GM19025 (cell line): ENCODE results near the gene FAT2.
"Not testable (repeated sequence)": the region's sequence is repeated elsewhere in the genome, so short reads cannot be mapped to it uniquely, and the experiment has no call there.

Experiments used
- ATAC-seq: cut with Tn5 transposase; IDR thresholded peaks from one replicate; pipeline ENCODE4 v1.9.1; 2021; ENCODE audit warnings: mild to moderate bottlenecking, low read depth, moderate library complexity; ENCODE audit not compliant: unreplicated experiment

Gene FAT2

GRCh38 chr5:151581812-151582583 is 9.1 kb downstream of the FAT2 start:
- no peak for ATAC-seq

GRCh38 chr5:151581347-151581746 is 9.8 kb downstream of the FAT2 start:
- ATAC-seq = no peak

GRCh38 chr5:151580858-151581257 is 10.3 kb downstream of the FAT2 start:
- ATAC-seq = no peak

GRCh38 chr5:151580239-151580638 is 10.9 kb downstream of the FAT2 start:
- no peak for ATAC-seq

- ATAC-seq = not testable (repeated sequence)
Observed at GRCh38 chr5:151579146-151579545, 12.0 kb downstream of the FAT2 start.

DNA sequence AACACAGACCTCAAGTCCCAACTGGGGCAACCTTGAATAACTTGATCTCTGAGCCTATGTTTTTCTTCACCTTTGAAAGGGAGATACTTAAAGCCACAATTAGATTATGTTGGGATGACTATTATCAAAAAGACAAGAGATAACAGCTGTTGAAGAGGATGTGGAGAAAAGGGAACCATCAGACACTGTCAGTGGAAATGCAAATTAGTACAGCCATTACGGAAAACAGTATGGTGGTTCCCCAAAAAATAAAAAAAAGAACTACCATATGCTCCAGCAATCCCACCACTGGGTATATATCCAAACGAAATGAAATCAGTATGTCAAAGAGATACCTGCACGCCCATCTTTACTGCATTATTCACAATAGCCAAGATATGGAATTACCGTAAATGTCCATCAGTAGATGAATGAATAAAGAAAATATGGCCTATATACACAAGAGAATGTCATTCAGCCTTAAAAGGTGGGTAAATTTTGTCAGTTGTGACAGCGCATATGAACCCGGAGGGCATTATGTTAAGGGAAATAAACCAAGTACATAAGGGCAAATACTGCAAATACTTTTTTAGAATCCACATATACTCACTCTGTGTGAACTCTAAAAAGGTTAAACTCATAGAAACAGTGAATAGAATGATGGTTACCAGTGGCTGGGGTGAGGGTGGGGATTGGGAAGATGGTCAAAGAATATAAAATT is 12.7 kb downstream of the FAT2 start:
- ATAC-seq = no peak

GRCh38 chr5:151577566-151577965 is 13.6 kb downstream of the FAT2 start:
- ATAC-seq = no peak

- no peak for ATAC-seq
Observed at GRCh38 chr5:151574444-151574996, 16.6 kb downstream of the FAT2 start.

- no peak for ATAC-seq
Observed at GRCh38 chr5:151572657-151573368, 18.3 kb downstream of the FAT2 start.

- ATAC-seq = no peak
Observed at GRCh38 chr5:151571270-151572173, 19.6 kb downstream of the FAT2 start.

GRCh38 chr5:151570512-151571269 is 20.4 kb downstream of the FAT2 start:
- no peak for ATAC-seq

GRCh38 chr5:151570058-151570457 is 21.1 kb downstream of the FAT2 start:
- ATAC-seq = no peak

GRCh38 chr5:151569132-151570046 is 21.7 kb downstream of the FAT2 start:
- ATAC-seq = peak; percentile 61

- ATAC-seq = no peak
Observed at GRCh38 chr5:151568036-151568435, 23.1 kb downstream of the FAT2 start.

DNA sequence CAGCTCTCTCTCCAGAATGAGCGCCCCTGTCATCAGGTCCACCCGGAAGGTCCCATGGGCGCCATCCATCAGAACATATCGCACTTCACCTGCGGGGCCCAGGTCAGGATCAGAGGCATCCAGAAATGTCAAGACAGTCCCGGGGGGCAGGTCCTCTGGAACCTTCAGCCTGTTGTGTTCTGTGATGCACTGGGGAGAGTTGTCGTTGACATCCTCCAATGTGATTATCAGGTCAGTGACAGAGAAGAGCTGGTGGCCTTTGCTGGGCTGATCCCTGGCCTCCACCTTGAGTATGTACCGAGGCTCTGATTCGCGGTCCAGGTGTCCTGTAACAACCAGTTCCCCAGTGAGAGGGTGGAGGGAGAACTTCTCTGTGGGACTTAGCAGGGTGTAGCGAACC is 25.2 kb downstream of the FAT2 start:
- ATAC-seq = no peak

GRCh38 chr5:151562019-151562707 is 29.0 kb downstream of the FAT2 start:
- no peak for ATAC-seq

- no peak for ATAC-seq
Observed at GRCh38 chr5:151557951-151558350, 33.2 kb downstream of the FAT2 start.

- no peak for ATAC-seq
Observed at GRCh38 chr5:151557466-151557865, 33.7 kb downstream of the FAT2 start.
